SH-SY5Y (cell line): ENCODE data around the gene PFKFB4.

Experiments
- GATA2 ChIP-seq: IDR thresholded peaks from 2 replicates; pipeline ENCODE4 v1.6.1; 2011; ENCODE audit warnings: mild to moderate bottlenecking, low read depth, low read length
- GATA3 ChIP-seq: IDR thresholded peaks from 2 replicates; pipeline ENCODE4 v1.6.1; 2011; ENCODE audit warnings: low read depth, mild to moderate bottlenecking, low read length, moderate library complexity

DNA sequence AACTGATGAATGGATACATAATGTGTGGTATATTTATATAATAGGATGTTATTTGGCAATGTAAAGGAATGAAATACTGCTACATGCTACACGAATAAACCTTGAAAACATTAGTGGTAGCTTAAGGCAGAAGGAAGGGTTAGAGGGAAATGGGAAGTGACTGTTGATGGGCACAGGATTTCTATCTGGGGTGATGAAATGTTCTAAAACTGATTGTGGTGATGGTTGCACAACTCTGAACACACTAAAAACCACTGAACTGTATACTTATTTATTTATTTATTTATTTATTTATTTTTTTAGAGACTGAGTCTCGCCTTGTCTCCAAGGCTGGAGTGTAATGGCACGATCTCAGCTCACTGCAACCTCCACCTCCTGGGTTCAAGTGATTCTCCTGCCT lies 27.8 kb downstream of the PFKFB4 start:
- no peak for TF ChIP-seq GATA2
- no peak for TF ChIP-seq GATA3
